ENCODE data around the gene SDK2. TPM values are rescaled to one million over a fixed set of nuclear protein-coding genes. Genes with fewer than 3 reads are reported as not detected.

SDK2 gene
- polyA plus RNA-seq, 1 of the 3 experiments (the other 2 are of a cell fraction): 0.02 TPM

- H3K27me3 ChIP-seq (ENCODE audit: insufficient read depth): no peaks in the 10 kb centered on the region
- no peaks in the 10 kb centered on the region for H3K36me3 ChIP-seq (replicated peaks in 1 of 2; ENCODE audit: control insufficient read depth in 1 of 2, insufficient read depth in 2 of 2, low read length in 1 of 2)
- no peaks in the 10 kb centered on the region for H3K79me2 ChIP-seq (ENCODE audit: insufficient read depth)
- no peak overlapping the region for H3K27ac ChIP-seq (ENCODE audit: low read depth in 2 of 2, low read length in 1 of 2)
- no peak overlapping the region for H3K4me3 ChIP-seq (ENCODE audit: low read depth in 2 of 2, low read length in 1 of 2)
- no peak overlapping the region for H3K4me2 ChIP-seq
- POLR2A ChIA-PET: no interaction called here
- no peak for DNase-seq
- H2AFZ ChIP-seq (ENCODE audit: low read depth): no peak overlapping the region
- WGBS (ENCODE audit: low lambda C conversion rate): 61% methylated on average over 9 of the region's 9 CpGs
- no peak overlapping the region for H3K9ac ChIP-seq
- CTCF ChIA-PET: interaction anchor here (0.8 to 8.7 kb wide), 8 partner anchors 13 to 767 kb away, joined by 3 to 118 read pairs (median 27); partner anchors contain the start of gene SDK2
- no peaks in the 10 kb centered on the region for H3F3A ChIP-seq (replicated peaks; ENCODE audit: insufficient read depth)
- H3K4me1 ChIP-seq (ENCODE audit: control insufficient read depth in 1 of 2, insufficient read depth in 2 of 2, low read depth in 1 of 2, low read length in 1 of 2): peaks cover 0 to 12% of the 10 kb centered on the region in 2 experiments; a peak in 1 of 4 replicates
- H3K9me2 ChIP-seq: no peaks in the 10 kb centered on the region
- no peaks in the 10 kb centered on the region for H3K9me3 ChIP-seq
- no peaks in the 10 kb centered on the region for H4K20me1 ChIP-seq (ENCODE audit: insufficient read depth)
- TF ChIP-seq, protein P1, sequence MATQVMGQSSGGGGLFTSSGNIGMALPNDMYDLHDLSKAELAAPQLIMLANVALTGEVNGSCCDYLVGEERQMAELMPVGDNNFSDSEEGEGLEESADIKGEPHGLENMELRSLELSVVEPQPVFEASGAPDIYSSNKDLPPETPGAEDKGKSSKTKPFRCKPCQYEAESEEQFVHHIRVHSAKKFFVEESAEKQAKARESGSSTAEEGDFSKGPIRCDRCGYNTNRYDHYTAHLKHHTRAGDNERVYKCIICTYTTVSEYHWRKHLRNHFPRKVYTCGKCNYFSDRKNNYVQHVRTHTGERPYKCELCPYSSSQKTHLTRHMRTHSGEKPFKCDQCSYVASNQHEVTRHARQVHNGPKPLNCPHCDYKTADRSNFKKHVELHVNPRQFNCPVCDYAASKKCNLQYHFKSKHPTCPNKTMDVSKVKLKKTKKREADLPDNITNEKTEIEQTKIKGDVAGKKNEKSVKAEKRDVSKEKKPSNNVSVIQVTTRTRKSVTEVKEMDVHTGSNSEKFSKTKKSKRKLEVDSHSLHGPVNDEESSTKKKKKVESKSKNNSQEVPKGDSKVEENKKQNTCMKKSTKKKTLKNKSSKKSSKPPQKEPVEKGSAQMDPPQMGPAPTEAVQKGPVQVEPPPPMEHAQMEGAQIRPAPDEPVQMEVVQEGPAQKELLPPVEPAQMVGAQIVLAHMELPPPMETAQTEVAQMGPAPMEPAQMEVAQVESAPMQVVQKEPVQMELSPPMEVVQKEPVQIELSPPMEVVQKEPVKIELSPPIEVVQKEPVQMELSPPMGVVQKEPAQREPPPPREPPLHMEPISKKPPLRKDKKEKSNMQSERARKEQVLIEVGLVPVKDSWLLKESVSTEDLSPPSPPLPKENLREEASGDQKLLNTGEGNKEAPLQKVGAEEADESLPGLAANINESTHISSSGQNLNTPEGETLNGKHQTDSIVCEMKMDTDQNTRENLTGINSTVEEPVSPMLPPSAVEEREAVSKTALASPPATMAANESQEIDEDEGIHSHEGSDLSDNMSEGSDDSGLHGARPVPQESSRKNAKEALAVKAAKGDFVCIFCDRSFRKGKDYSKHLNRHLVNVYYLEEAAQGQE (IDR thresholded peaks at IDR 0.05; ENCODE audit: low read depth, low read length): no peak
- TF ChIP-seq, protein P2, sequence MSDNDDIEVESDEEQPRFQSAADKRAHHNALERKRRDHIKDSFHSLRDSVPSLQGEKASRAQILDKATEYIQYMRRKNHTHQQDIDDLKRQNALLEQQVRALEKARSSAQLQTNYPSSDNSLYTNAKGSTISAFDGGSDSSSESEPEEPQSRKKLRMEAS (IDR thresholded peaks at IDR 0.05; ENCODE audit: low read depth): no peak
- TF ChIP-seq EZH2phosphoT487 (IDR thresholded peaks at IDR 0.05; ENCODE audit: borderline replicate concordance, low read depth): no peak
Measured at GRCh38 chr17:73432624-73433190, 211.5 kb downstream of the SDK2 start.

DNA sequence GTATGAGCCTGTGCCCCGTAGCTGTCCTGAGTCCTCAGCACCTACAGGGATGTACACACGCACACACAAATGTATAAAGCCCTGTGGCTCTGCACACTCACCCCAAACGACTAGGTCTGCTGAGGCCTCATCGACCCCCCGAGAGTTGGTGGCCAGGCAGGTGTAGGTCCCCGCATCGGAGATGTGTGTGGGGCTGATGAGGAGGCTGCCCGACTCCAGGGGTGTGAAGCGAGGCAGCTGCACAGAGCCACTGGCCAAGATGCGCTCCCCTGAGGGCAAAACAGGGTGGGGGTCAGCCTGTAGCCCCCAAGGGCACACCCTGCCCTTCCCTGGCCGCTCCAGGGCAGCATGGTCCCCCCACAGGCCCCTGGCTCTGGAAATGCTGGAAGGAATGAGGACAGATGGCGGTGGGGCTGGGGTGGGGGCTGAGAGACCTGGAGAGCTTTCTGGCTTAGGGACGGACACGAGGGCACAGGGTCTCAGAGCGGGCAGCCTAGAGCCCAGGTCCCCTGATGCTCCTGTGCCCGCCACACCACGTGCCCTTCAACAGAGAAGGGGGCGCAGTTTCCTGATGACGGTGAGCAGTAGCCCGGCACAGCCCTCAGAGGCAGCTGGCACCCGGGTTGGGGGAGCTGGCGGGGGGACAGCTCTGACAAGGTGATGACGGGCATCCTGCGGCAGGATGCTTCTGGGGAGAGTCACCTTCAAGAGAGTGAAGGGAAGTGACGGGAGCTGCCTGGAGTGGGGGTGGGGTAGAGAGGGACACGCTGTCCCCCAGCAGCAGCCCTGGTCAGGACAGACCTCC lies 212.6 kb downstream of the SDK2 start:
- DNase-seq: no peak
- Histone ChIP-seq H3K4me3 (ENCODE audit: low read depth in 2 of 2, low read length in 1 of 2) (no peak overlapping the region), H3F3A (replicated peaks; ENCODE audit: insufficient read depth) (no peaks in the 10 kb centered on the region), H3K4me1 (ENCODE audit: control insufficient read depth in 1 of 2, insufficient read depth in 2 of 2, low read depth in 1 of 2, low read length in 1 of 2) (peaks cover 0 to 12% of the 10 kb centered on the region in 2 experiments; a peak in 1 of 4 replicates), H3K9ac (no peak overlapping the region), H4K20me1 (ENCODE audit: insufficient read depth) (no peaks in the 10 kb centered on the region), H3K79me2 (ENCODE audit: insufficient read depth) (no peaks in the 10 kb centered on the region), H3K4me2 (no peak overlapping the region), H3K9me2 (no peaks in the 10 kb centered on the region), H2AFZ (ENCODE audit: low read depth) (no peak overlapping the region), H3K36me3 (replicated peaks in 1 of 2; ENCODE audit: control insufficient read depth in 1 of 2, insufficient read depth in 2 of 2, low read length in 1 of 2) (no peaks in the 10 kb centered on the region), H3K27ac (ENCODE audit: low read depth in 2 of 2, low read length in 1 of 2) (no peak overlapping the region), H3K27me3 (ENCODE audit: insufficient read depth) (no peaks in the 10 kb centered on the region), H3K9me3 (no peaks in the 10 kb centered on the region)
- ChIA-PET CTCF (interaction anchor here (0.6 to 8.7 kb wide), 19 partner anchors 14 to 768 kb away, joined by 3 to 118 read pairs (median 11); partner anchors contain the start of gene SDK2), POLR2A (no interaction called here)
- 64% methylated on average over 26 of the region's 26 CpGs for WGBS (ENCODE audit: low lambda C conversion rate)
- TF ChIP-seq ELF1 (IDR thresholded peaks at IDR 0.05) (no peak), GATA2 (CRISPR knock-in tag; IDR thresholded peaks at IDR 0.05) (no peak), MEF2A (IDR thresholded peaks at IDR 0.05; ENCODE audit: borderline replicate concordance, low read depth) (no peak), NFIC (IDR thresholded peaks at IDR 0.05; ENCODE audit: borderline replicate concordance) (no peak), RXRA (IDR thresholded peaks at IDR 0.05; ENCODE audit: borderline replicate concordance, low read depth) (no peak), ZBTB33 (IDR thresholded peaks at IDR 0.05; ENCODE audit: borderline replicate concordance, low read depth) (no peak), CTCF (IDR thresholded peaks at IDR 0.05) (no peak), FOXJ3 (CRISPR knock-in tag; IDR thresholded peaks at IDR 0.05) (no peak), EP300 (IDR thresholded peaks at IDR 0.05; ENCODE audit: borderline replicate concordance in 1 of 2, low read depth in 1 of 2, low read length in 1 of 2) (no peak)
- TF ChIP-seq, protein P3, sequence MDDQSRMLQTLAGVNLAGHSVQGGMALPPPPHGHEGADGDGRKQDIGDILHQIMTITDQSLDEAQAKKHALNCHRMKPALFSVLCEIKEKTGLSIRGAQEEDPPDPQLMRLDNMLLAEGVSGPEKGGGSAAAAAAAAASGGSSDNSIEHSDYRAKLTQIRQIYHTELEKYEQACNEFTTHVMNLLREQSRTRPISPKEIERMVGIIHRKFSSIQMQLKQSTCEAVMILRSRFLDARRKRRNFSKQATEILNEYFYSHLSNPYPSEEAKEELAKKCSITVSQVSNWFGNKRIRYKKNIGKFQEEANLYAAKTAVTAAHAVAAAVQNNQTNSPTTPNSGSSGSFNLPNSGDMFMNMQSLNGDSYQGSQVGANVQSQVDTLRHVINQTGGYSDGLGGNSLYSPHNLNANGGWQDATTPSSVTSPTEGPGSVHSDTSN (IDR thresholded peaks at IDR 0.05): no peak
